Testis (tissue), 3 donors: Measurements from ENCODE around the gene KHNYN. TPM values are rescaled to one million over a fixed set of nuclear protein-coding genes. Genes with fewer than 3 reads are reported as not detected.
A peak's percentile ranks its signal among the peaks of the same experiment; 100 is the strongest.

Experiments
- DNase-seq: peaks from one replicate; pipeline ENCODE4 v3.0.0-alpha.2; 2019
- H3K27ac ChIP-seq, 2 donors: fragments of 200-600 bp; sonication (generic); one replicate each; pipeline ENCODE4 v1.5.1; 2019
- H3K27me3 ChIP-seq: fragments of 200-600 bp; sonication (generic); one replicate; pipeline ENCODE4 v1.5.1; 2019
- H3K36me3 ChIP-seq: fragments of 200-600 bp; sonication (generic); one replicate; pipeline ENCODE4 v1.5.1; 2017; ENCODE audit warnings: low read depth; ENCODE audit errors: missing control alignments
- H3K4me1 ChIP-seq: fragments of 200-600 bp; sonication (generic); one replicate; pipeline ENCODE4 v1.5.1; 2019
- H3K4me3 ChIP-seq, 2 donors: fragments of 200-600 bp; sonication (generic); one replicate each; pipeline ENCODE4 v1.5.1; 2017 to 2019
- H3K9me3 ChIP-seq: fragments of 200-600 bp; sonication (generic); one replicate; pipeline ENCODE4 v1.5.1; 2017
- POLR2A ChIP-seq: fragments of 450-650 bp; IDR thresholded peaks from one replicate; pipeline ENCODE4 v1.6.1; 2017; ENCODE audit warnings: antibody characterized with exemption, mild to moderate bottlenecking, moderate library complexity
- WGBS, 2 donors: methylation state at CpG; one replicate each; pipeline ENCODE4 v1.1.5; 2018; 5-methylcytosine and 5-hydroxymethylcytosine counted together
- intact Hi-C: fragments of 100-400 bp; cut with DNase I; formaldehyde crosslinking; loops from one replicate; pipeline ENCODE4 v1.15.1; 2023; ENCODE audit warnings: low total_unique reads
- polyA plus RNA-seq: library from polyadenylated mRNA; stranded (reverse); fragments of 350-450 nt; fragmentation: Illumina TruSeq; extraction: RNeasy Lipid Tissue Mini Kit (QIAGEN cat#74804); gene quantifications from one replicate; pipeline ENCODE4 v1.2.3, GENCODE V29; 2014; ENCODE audit warnings: low read depth, low replicate concordance; ENCODE audit not compliant: insufficient read depth
- total RNA-seq, 2 donors: library from RNA; depleted of rRNA; stranded (reverse); fragments of >200 nt; gene quantifications; one replicate each; pipeline ENCODE4 v1.2.3, GENCODE V29; 2016
- TF ChIP-seq, protein P1 (sequence below), 3 experiments: fragments of 450-650 bp in 2 of 3; fragments of 200-600 bp in 1 of 3; sonication (generic) in 1 of 3; IDR thresholded peaks; one replicate each; pipeline ENCODE4 v1.5.1; 2016 to 2019; ENCODE audit warnings: antibody characterized with exemption in 3 of 3, mild to moderate bottlenecking in 2 of 3, moderate library complexity in 1 of 3

Gene KHNYN
- total and polyA plus RNA-seq, 3 donors from 2014 or later: 27.9 to 66.0 (median 52.0) TPM

DNA sequence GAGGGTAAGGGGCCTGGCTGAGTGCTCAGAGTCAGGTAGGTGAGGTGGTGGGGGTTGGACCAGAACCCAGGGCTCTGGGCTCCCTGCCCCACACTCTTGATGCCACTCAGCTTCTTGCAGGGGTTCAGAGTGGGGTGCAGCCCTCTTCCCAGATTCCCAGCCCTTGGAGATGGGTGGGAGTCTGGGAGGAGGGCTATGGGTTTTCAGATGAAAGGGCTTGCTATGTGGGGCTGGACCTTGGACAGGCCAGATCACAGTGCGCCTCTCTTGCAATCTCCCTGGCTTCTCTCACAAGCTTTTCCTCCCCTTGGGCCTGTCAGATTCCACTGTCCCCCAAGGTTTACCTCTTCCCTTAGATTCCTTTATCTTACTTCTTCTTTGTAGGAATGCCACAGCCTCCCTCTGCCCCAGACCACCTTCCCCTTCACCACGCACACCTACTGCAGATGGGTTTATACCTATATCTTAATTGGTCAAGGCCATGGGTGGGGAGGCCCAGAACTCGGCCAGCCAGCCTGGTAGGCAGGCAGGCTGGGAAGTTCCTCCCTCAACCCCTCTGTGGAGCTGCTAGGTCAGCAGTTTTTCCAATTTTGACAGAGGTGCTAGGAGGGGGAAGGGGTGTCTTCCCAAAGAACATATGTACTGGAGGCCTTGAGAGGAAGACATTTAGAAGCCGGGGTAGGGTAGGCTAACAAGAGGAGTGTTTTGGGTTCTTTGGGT lies 29.6 kb upstream of the KHNYN start:
- peak overlapping the region; percentile 66 to 69 for H3K27ac ChIP-seq
- H3K36me3 ChIP-seq: no peaks in the 10 kb centered on the region
- DNase-seq: no peak
- intact Hi-C loops: no loop called here
- H3K27me3 ChIP-seq: no peaks in the 10 kb centered on the region
- TF ChIP-seq, protein P1, sequence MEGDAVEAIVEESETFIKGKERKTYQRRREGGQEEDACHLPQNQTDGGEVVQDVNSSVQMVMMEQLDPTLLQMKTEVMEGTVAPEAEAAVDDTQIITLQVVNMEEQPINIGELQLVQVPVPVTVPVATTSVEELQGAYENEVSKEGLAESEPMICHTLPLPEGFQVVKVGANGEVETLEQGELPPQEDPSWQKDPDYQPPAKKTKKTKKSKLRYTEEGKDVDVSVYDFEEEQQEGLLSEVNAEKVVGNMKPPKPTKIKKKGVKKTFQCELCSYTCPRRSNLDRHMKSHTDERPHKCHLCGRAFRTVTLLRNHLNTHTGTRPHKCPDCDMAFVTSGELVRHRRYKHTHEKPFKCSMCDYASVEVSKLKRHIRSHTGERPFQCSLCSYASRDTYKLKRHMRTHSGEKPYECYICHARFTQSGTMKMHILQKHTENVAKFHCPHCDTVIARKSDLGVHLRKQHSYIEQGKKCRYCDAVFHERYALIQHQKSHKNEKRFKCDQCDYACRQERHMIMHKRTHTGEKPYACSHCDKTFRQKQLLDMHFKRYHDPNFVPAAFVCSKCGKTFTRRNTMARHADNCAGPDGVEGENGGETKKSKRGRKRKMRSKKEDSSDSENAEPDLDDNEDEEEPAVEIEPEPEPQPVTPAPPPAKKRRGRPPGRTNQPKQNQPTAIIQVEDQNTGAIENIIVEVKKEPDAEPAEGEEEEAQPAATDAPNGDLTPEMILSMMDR (IDR thresholded peaks at IDR 0.05): no peak
- 61 to 62% methylated on average over 4 of the region's 4 CpGs for WGBS, 2 donors
- peaks cover 38% of the 10 kb centered on the region for H3K4me1 ChIP-seq
- H3K4me3 ChIP-seq: peak overlapping the region in 1 of 2 donors; percentile 65
- H3K9me3 ChIP-seq: no peaks in the 10 kb centered on the region

DNA sequence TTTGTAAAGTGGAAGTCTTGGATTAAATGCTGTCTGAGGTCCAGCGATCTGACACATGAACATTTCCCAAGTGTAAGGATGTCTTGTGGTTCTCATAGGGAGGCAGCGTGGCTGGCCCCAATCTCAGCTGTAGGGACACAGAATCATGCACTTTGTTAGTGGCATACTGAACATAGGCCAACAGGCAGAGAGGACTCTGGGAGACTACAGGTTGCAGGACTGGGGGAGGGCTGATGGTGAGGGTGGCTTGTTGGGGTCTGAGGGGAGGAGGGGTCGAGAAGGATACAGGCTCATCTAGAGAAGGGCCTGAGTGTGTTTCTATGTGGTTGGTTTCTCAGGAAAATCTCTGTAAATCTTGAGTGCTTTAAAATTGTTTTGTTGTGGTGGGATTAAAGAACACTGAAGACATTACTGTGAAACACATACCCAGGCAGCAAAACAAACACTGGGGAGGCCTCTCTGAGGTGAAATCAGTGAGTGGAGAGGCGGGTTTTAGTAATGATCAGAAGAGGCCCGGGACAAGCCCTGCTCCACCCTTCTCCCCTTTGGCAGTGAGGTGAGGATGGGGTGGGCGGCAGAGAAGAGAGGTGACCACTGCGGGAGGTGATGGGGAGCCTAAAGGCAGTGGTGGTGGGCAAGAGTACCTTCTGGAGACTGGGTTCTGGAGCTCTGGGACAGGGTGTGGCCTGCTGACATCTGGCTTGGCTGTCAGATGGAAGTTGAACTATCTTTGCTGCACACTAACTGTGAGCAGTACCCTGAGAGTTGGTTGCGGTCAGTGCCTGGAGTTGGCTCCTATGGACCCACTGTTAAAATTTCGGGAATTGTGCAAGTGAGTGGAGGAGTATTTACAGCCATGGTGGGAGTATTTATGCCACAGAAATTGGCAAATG lies 27.7 kb upstream of the KHNYN start:
- DNase-seq: no peak
- Histone ChIP-seq H3K27me3 (no peaks in the 10 kb centered on the region), H3K4me1 (peaks cover 38% of the 10 kb centered on the region), H3K36me3 (no peaks in the 10 kb centered on the region), H3K9me3 (no peaks in the 10 kb centered on the region), H3K27ac (peak overlapping the region in 1 of 2 donors; percentile 31), H3K4me3 (no peak overlapping the region)
- TF ChIP-seq POLR2A: no peak
- 55 to 56% methylated on average over 9 of the region's 9 CpGs for WGBS, 2 donors
- intact Hi-C loops: no loop called here

DNA sequence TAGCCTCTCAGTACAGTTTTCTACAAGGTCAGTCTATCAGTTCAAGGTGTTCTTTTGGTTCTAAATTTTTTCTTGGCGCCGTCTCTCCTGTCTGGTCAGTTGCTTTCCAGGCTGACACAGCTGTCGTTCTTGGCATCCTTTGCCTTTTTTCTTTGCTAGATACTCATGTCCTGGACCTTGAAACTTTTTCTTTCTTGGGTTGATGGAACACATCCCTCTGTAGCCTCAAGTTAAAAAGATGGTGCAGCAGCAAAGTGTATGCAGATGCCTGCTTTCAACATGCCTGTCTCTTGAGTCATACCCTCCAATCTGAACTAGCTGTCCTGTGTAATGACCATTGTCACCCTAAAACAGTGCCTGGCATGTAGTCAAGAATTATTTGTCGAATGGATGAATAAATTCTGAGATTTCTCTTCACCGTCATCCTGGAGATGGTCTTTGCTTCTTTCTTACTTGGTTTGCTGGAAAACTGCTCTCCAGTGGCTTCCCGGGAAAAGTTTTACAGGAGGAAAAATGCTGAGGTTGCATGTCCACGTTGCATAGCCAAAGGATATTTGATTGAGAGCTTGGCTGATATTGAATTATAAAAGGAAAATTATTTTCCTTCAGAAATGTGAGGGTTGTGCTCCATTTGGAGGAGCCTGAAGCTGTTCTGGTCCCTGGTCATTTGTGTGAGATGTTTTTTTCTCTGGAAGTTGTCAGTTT lies 26.3 kb upstream of the KHNYN start:
- Histone ChIP-seq H3K27ac (peak overlapping the region in 1 of 2 donors; percentile 31), H3K4me3 (no peak overlapping the region), H3K9me3 (no peaks in the 10 kb centered on the region), H3K36me3 (no peaks in the 10 kb centered on the region), H3K4me1 (peaks cover 38% of the 10 kb centered on the region), H3K27me3 (no peaks in the 10 kb centered on the region)
- DNase-seq: peak; percentile 70
- WGBS, 2 donors: 21 to 34% methylated on average over 7 of the region's 7 CpGs
- intact Hi-C loops: no loop called here
- TF ChIP-seq, protein P1 (IDR thresholded peaks at IDR 0.05): no peak
- TF ChIP-seq POLR2A: no peak

DNA sequence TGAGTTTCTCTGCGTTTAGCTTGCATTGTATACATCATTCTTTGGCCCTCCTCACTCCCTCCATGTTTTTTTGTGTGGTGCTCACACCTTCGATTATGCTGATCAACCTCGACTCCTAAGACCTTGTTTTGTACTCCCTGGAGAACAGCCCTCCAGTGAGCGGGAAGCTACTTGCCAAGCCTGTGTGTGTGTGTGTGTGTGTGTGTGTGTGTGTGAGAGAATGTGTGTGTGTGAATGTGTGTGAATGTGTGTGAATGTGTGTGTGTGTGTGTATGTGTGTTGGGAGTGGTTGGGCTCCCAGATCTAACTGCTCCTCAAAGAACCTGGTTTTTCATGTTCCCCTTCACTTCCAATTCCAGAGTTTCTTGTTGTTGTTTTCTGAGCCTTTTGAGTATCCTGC lies 24.9 kb upstream of the KHNYN start:
- Histone ChIP-seq H3K9me3 (no peaks in the 10 kb centered on the region), H3K4me3 (no peak overlapping the region), H3K27ac (no peak overlapping the region), H3K36me3 (no peaks in the 10 kb centered on the region), H3K4me1 (peaks cover 31% of the 10 kb centered on the region), H3K27me3 (no peaks in the 10 kb centered on the region)
- WGBS, 2 donors: 54 to 71% methylated on average over 4 of the region's 4 CpGs
- DNase-seq: no peak
- intact Hi-C loops: no loop called here
- no peak for TF ChIP-seq POLR2A
- TF ChIP-seq, protein P1 (IDR thresholded peaks at IDR 0.05): no peak

DNA sequence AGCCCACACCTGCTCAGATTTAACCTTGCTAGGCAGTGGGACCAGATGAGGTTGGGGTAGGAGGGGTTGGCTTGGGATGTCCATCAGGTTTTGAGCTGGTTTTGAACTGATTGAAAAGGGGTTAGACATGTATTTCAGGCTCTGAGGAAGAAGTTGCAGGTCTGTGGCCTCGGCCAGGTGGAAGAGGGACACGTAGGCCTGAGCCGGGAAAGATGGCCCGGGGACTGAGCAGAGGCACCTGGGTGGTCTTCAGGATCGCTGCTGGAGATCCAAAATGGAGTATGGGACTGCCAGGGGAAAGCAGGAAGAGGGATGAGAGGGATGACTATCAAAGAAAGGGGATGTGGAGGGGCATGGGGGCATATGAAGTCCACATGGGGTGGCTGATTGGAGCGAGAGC lies 23.3 kb upstream of the KHNYN start:
- TF ChIP-seq, protein P1 (IDR thresholded peaks at IDR 0.05): no peak
- no peak for TF ChIP-seq POLR2A
- WGBS, 2 donors: 82 to 95% methylated on average over 6 of the region's 6 CpGs

More for the DNA sequence above, 23.3 kb upstream of the KHNYN start:
- Histone ChIP-seq H3K27me3 (no peaks in the 10 kb centered on the region), H3K4me1 (peaks cover 24% of the 10 kb centered on the region), H3K36me3 (no peaks in the 10 kb centered on the region), H3K9me3 (no peaks in the 10 kb centered on the region), H3K4me3 (no peak overlapping the region), H3K27ac (no peak overlapping the region)
- intact Hi-C loops: no loop called here
- no peak for DNase-seq
